LNCAP (cell line): Measurements from ENCODE around the gene UBE3B.

Experiments used
- CTCF ChIP-seq: fragments of 450-650 bp; IDR thresholded peaks from 2 replicates; pipeline ENCODE4 v1.5.1; 2017; ENCODE audit warnings: mild to moderate bottlenecking

UBE3B gene

GRCh38 chr12:109559601-109560000 is 82.2 kb downstream of the UBE3B start:
- TF ChIP-seq CTCF: no peak

GRCh38 chr12:109560867-109561710 is 83.7 kb downstream of the UBE3B start:
- no peak for TF ChIP-seq CTCF

GRCh38 chr12:109561711-109562030 is 84.2 kb downstream of the UBE3B start:
- TF ChIP-seq CTCF: no peak

- no peak for TF ChIP-seq CTCF
Measured at GRCh38 chr12:109562871-109563270, 85.4 kb downstream of the UBE3B start.

- TF ChIP-seq CTCF: no peak
Measured at GRCh38 chr12:109563291-109564284, 86.2 kb downstream of the UBE3B start.

GRCh38 chr12:109566424-109566823 is 89.0 kb downstream of the UBE3B start:
- TF ChIP-seq CTCF: no peak

GRCh38 chr12:109567296-109567695 is 89.9 kb downstream of the UBE3B start:
- TF ChIP-seq CTCF: no peak
